Activated T-helper 1 cell treated with anti-CD3 and anti-CD28 coated beads, Interleukin-2, amount 50 U/mL, for 16 hours (primary cell): ENCODE data around the gene OR6V1.

ENCODE experiments used
- DNase-seq, 2 donors: peaks; one replicate each; pipeline ENCODE4 v3.0.0-alpha.2; 2020; ENCODE audit warnings: low read depth in 1 of 2, low spot score in 1 of 2

OR6V1 gene, protein sequence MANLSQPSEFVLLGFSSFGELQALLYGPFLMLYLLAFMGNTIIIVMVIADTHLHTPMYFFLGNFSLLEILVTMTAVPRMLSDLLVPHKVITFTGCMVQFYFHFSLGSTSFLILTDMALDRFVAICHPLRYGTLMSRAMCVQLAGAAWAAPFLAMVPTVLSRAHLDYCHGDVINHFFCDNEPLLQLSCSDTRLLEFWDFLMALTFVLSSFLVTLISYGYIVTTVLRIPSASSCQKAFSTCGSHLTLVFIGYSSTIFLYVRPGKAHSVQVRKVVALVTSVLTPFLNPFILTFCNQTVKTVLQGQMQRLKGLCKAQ

DNA sequence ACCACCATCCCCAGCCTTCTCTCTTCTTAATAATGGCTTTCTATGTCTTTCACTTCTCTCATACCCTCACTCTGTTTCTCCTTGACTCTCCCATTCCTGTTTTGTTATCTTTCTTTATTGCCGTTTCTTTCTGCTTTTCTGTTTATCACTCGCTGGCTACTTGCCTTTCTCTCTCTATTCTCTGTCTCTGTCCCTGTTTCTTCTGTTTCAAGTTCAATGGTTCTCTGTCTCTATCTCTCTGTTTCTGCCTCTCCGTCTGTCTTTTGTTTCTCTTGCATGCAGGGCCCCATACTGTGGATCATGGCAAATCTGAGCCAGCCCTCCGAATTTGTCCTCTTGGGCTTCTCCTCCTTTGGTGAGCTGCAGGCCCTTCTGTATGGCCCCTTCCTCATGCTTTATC, at the start of gene OR6V1:
Gene OR6V1 (plus strand): TSS at position 301 of the 400 bp plus-strand sequence. CDS start 0 bp downstream, at position 301.
- no peak for DNase-seq

DNA sequence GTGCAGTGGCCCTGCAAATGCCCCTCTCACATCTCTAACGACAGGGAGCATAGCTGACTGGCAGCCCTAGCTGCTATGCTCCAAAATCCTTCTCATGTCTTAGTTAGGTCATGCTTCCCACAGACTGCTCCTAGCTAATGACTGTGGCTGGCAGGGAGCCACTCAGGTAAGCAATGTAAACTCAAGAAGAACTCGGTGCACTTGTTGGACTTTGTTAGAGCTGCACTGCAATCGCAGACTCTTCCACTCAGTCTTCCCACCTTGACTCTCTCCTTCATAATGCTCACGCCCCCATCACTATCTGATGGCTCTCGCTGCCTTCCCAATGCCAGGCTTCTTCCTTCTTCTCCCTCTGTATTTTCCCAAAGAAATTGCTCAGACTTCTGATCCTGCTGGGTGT, 49.2 kb upstream of the OR6V1 start:
- DNase-seq, result no peak

DNA sequence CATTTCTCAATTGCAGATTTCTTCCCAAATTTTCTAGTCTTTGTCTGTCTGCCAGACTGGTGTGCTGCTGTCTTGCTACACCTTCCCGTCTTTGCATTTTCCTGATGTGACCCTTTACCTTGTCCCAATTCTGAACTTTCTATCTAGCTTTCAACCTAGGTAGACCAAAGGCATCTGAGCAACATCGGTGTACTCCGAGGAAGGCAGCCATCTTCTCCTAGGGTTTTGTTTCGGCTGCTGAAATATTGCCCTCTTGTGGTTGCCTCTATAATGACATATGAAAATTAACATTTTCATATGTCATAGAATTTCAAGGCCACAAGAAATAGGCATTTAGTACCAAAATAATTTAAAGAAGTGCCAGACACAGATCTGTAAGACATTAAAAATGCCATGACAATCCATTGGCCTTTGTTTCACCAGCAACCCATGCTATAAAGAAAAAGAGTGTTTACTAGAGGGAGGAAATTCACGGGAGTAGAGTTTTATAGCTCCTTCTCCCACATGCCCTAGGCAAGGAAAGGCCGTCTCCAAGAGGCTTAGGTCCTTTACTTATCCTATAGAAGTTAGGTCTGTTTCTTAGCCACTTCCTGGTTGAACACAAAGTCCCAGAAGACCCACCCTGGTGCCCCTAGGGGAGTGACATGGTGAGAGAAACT, 48.6 kb upstream of the OR6V1 start:
- DNase-seq, result peak in 1 of 2 donors; percentile 12

DNA sequence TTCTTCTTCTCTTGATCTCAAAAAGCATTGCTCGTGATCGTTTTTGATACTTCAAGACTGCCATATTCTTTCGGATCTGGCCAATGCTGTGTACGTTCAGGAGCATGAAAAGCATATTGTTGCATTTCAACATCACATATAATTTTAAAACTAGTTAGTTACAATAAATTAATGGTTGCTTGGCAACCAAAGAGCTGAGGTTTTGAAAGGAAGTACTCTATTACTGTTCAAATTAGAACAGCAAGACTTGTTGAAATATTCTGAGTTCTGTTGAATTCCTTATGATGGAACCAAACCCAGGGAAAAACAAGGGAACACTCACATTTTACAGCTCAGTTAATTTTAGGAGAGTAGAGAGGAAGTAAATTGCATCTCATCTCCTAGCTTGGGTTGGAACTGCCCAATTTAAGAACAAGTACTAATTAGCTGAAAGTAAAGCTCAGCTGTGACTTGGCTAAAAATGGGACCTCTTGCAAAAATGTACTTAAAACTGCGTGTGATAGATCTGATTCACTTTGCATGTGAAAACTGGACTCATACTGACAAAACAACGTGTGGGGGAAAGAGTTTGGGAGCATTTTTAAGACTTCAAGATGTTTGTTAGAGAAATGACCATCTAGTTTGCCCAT, 46.4 kb upstream of the OR6V1 start:
- no peak for DNase-seq

DNA sequence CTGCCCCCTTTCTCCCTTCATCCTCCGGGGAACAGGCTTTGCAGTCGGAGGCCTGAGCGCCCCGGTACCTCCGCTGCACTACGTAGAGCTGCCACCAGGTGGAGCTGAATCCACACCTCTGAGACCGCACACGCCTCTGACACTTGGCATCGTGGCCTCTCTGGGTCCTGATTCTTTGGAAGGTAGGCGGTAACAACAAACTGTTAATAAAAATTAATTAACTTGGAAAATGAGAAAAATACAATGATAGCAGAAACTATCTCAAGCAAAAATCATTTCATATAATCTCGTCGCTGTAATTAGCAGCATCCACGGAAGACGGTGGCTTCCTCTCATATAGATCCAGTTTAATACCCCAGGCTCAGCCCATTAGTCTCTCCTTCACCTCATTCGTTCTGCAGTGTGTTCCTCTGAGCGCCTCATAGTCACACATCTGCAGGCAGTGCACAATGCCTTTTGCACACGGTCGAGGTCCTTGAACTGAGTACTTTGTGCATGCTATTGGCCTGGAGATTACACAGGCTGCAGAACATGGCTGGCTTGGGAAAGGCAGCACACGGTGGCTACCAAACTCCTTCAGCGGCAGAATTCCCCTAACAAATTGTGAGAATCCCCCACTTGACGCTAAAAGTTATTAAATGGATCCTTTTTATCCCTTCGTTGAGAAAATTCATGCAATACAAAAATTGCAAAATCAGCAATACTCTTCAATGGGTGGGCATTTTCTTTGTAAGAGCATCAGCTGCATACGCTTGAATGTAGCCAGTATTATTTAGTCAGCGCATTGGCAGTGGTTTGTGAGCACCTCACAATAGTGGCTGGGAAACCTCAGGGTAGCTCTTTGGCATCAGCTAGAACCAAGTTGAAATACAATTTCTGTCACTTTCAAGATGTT, 43.9 kb upstream of the OR6V1 start:
- peak; percentile 66 to 78 for DNase-seq

- no peak for DNase-seq
These were observed 40.1 kb upstream of the OR6V1 start for GRCh38 chr7:143012001-143012400.

GRCh38 chr7:143012409-143012808, 39.7 kb upstream of the OR6V1 start:
- no peak for DNase-seq

DNA sequence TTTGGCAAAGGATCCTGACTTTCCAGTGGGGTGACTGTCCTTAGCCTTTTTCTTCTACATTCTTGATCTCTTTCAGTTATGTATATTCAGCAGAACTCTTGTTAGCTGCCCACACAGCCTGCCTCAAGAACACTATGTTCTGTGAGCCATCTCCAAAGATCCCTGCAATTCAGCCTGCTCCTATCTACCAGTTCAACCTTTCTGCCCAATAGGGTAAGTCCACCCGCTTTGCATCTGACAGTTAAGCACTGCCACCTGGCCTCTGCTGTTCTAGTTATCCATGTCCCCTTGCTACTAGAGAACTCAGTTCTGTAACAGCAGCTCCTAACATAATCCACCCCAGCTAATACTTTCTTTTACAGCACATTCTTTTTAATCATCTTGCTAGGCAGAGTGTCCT, 38.7 kb upstream of the OR6V1 start:
- DNase-seq, result no peak

DNA sequence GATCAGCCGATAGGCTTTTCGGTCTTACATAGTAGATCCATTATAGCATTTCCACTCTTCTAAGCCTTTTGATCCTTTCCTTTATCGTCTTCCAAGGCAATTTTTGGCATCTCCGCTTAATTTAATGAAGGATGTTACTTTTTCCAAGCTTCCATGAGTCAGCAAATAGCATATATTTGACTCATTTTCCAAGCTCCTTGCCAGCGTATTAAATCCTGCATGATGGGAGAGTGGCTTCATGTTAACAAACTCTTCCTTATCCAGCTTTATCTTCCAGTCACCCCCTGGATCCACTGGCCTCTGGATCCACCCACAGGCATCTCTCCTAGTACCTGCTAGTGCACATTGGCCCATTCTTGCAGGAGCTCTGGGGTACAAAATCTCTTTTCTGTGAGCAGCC, 38.2 kb upstream of the OR6V1 start:
- DNase-seq, result no peak

- DNase-seq, result no peak
These were observed 37.1 kb upstream of the OR6V1 start for GRCh38 chr7:143015084-143015483.

DNA sequence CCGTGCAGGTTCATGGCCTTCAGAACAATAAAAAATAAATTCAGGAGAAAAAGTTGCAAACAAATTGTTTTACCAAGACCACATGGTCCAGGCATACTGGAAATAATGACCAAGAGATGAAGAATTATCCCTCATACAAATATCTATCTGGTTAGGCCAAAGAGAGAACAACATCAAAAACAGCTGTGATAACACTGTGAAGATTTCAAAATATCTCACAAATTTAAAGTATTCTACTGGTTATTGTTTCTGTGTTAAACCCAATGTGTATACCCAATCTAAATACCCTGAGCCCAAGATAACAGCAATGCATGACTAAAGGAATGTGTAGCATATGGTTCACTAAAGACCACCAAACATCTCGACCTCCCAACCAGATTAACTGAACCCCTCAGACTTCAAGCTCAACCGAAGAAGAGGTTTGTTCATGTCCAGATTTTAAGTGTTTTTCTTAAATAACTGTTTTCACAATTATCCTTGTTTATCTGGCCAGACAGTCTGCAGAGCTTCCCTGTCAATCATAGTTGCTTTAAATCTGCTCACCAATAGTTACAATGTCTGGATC, 36.1 kb upstream of the OR6V1 start:
- DNase-seq, result no peak

DNA sequence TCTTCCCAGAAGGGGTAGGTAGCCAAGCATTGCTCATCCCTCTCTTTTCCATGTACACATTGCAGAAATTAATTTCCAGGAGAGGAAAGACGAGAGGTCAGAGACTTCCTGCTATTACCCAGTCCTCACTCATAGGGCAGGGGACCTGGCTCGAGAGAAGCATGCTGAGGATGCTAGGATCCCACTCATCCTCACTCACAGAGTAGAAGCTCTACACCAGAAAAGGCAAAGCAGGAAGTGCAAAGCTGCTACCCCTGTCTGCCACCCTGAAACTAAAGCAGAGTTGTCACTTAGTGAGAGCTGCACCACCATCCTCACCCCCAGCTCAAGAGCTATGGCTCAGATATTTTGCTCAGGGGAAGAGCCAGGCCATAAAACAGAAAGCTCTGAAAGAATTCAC, 35.1 kb upstream of the OR6V1 start:
- DNase-seq, result no peak

DNA sequence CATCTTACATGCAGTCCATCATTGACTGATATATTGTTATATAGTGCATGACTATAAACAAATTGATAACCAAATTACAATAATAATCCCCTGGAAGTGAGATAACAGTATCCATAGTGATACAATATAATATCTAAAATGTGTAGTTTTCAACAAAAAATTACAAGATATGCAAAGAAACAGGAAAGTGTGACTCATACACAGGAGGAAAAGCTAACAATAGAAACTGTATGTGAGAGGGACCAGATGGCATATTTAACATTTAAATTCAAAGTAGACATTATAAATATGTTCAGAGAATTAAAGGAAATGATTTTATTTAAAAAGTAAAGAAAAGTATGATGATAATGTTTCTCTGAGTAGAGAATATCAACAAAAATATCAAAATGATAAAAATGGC, 33.2 kb upstream of the OR6V1 start:
- DNase-seq, result no peak

GRCh38 chr7:143023047-143023446, 29.1 kb upstream of the OR6V1 start:
- DNase-seq, result no peak

- DNase-seq, result no peak
These were observed 26.8 kb upstream of the OR6V1 start for GRCh38 chr7:143025371-143025770.

- no peak for DNase-seq
These were observed 25.1 kb upstream of the OR6V1 start, which contains the start of gene OR9A2 for GRCh38 chr7:143027032-143027431. OR9A2 (minus strand) TSS chr7:143027132; CDS start chr7:143027132, 0 bp downstream.

DNA sequence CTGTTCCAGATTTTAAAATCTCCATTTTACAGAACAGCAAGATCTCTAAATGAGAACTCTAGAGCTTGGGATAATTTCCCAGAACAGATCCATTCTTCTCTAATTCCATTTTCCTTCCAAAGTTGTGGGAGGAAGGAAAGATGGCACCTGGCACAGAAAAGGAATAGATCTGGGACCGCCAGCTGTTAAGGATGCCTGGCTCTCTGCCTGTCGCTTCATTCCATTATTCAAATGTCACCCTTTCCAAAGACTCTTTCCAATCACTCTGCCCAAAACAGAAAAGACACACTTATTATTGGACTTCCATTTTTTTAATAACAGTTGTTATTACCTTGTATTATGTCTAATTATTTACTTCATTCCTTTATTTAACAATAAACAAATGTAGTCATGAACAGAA, 24.5 kb upstream of the OR6V1 start:
- DNase-seq, result no peak

GRCh38 chr7:143038635-143039034, 13.5 kb upstream of the OR6V1 start:
- no peak for DNase-seq

DNA sequence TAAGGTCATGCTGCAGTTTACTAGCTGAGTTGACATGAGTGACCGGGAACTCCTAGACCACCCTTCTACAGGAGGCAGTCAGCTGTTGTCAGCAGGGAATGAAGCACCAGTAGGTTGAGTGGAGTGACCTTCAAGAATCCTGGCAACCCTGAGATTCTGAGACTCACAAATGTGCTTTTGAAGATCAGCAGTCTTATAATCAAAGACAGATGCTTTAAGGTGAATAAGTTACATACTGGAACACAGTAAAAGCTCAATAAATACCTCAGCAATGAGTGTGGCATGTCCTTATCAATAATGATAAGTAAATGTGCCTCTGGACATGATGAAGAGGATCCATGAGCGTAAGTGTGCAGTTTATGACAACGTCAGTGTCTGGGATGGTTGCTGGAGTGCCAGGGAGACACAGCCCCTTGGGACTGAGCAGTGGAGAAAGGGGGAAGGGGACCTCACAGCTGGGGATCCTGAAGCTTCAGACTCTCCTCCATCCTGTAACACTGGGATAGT, 11.9 kb upstream of the OR6V1 start:
- DNase-seq, result no peak

DNA sequence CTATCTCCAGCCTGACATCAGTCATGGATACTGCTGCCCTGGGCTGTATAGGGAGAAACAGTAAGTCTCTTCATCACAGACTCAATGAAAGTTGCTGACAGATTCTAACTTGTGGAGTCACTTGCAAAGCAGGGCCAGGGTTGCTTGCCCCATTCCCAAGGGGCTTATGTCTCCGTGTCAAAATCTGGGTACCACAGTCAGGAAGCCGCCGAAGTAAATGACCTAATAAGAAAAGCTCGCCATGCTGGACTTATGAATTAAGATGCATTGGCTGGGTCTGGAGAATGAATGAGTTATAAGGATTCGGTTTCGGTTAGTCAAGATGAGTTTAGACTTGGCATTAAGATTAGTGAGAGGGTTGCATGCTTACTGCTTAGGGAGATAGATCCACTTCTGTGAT, 10.8 kb upstream of the OR6V1 start:
- DNase-seq, result no peak
